HAP-1 (cell line): ENCODE data around the gene PCBD2.
"Not testable (repeated sequence)": the region's sequence is repeated elsewhere in the genome, so short reads cannot be mapped to it uniquely, and the experiment has no call there.

ENCODE experiments used
- DNase-seq, 2 experiments: peaks; one replicate each; pipeline ENCODE4 v3.0.0-alpha.2; 2016 to 2020; ENCODE audit warnings: low spot score in 2 of 2
- H3K27me3 ChIP-seq: fragments of 250-450 bp; sonication (Bioruptor Pico); 2 replicates; pipeline ENCODE4 v1.5.1; 2020; ENCODE audit warnings: low read depth, mild to moderate bottlenecking, moderate library complexity
- H3K36me3 ChIP-seq: fragments of 250-450 bp; sonication (Bioruptor Pico); replicated peaks from 2 replicates; pipeline ENCODE4 v1.5.1; 2020; ENCODE audit warnings: mild to moderate bottlenecking
- H3K4me1 ChIP-seq: fragments of 250-450 bp; sonication (Bioruptor Pico); 2 replicates; pipeline ENCODE4 v1.5.1; 2020; ENCODE audit warnings: mild to moderate bottlenecking
- H3K4me3 ChIP-seq: fragments of 250-450 bp; sonication (Bioruptor Pico); 2 replicates; pipeline ENCODE4 v1.5.1; 2020; ENCODE audit warnings: mild to moderate bottlenecking, moderate library complexity
- H3K9me3 ChIP-seq: fragments of 250-450 bp; sonication (Bioruptor Pico); 2 replicates; pipeline ENCODE4 v1.5.1; 2020; ENCODE audit warnings: mild to moderate bottlenecking, moderate library complexity
- in situ Hi-C: fragments of 300-500 bp; cut with MboI; formaldehyde crosslinking; loops from 3 replicates; pipeline ENCODE4 v1.14.3; 2020; ENCODE audit warnings: low sequenced_read_pairs, inconsistent platforms, mixed read lengths

The PCBD2 gene

GRCh38 chr5:134982230-134982629, 77.3 kb downstream of the PCBD2 start:
- Histone ChIP-seq H3K27me3 (no peaks in the 10 kb centered on the region), H3K9me3 (no peaks in the 10 kb centered on the region; the same call in none of the 2 replicates), H3K4me3 (no peak overlapping the region), H3K36me3 (no peaks in the 10 kb centered on the region), H3K4me1 (no peaks in the 10 kb centered on the region)
- DNase-seq: no peak
- in situ Hi-C loops: no loop called here

- Histone ChIP-seq H3K9me3 (no peaks in the 10 kb centered on the region), H3K4me1 (no peaks in the 10 kb centered on the region), H3K27me3 (0 out of 2 replicates have a peak, but pooled peaks cover 1% of the 10 kb centered on the region), H3K36me3 (no peaks in the 10 kb centered on the region), H3K4me3 (no peak overlapping the region)
- DNase-seq: no peak
- in situ Hi-C loops: no loop called here
Measured at GRCh38 chr5:134989266-134989830, 84.4 kb downstream of the PCBD2 start.

- H3K4me1 ChIP-seq, in situ Hi-C loops, H3K9me3 ChIP-seq, H3K36me3 ChIP-seq, DNase-seq, H3K27me3 ChIP-seq, H3K4me3 ChIP-seq: not testable (repeated sequence)
Measured at GRCh38 chr5:134990183-134990582, 85.3 kb downstream of the PCBD2 start.

GRCh38 chr5:134992148-134992547, 87.2 kb downstream of the PCBD2 start:
- Histone ChIP-seq H3K4me1 (no peaks in the 10 kb centered on the region), H3K9me3 (no peaks in the 10 kb centered on the region), H3K36me3 (no peaks in the 10 kb centered on the region), H3K27me3 (0 out of 2 replicates have a peak, but pooled peaks cover 3% of the 10 kb centered on the region), H3K4me3 (no peak overlapping the region)
- DNase-seq: no peak
- in situ Hi-C loops: no loop called here

GRCh38 chr5:134993161-134993560, 88.2 kb downstream of the PCBD2 start:
- Histone ChIP-seq H3K4me3 (no peak overlapping the region), H3K27me3 (0 out of 2 replicates have a peak, but pooled peaks cover 3% of the 10 kb centered on the region), H3K4me1 (no peaks in the 10 kb centered on the region), H3K9me3 (no peaks in the 10 kb centered on the region), H3K36me3 (no peaks in the 10 kb centered on the region)
- DNase-seq: no peak
- in situ Hi-C loops: no loop called here

- DNase-seq: no peak
Measured at GRCh38 chr5:134994560-134995156, 89.7 kb downstream of the PCBD2 start.

GRCh38 chr5:134995850-134996402, 91.0 kb downstream of the PCBD2 start:
- DNase-seq: no peak
- Histone ChIP-seq H3K36me3 (no peaks in the 10 kb centered on the region), H3K4me1 (no peaks in the 10 kb centered on the region), H3K9me3 (no peaks in the 10 kb centered on the region), H3K27me3 (0 out of 2 replicates have a peak, but pooled peaks cover 3% of the 10 kb centered on the region), H3K4me3 (no peak overlapping the region)
- in situ Hi-C loops: no loop called here

More at GRCh38 chr5:134994560-134995156, 89.7 kb downstream of the PCBD2 start:
- in situ Hi-C loops: no loop called here
- H3K27me3 ChIP-seq: 0 out of 2 replicates have a peak, but pooled peaks cover 3% of the 10 kb centered on the region
- H3K4me1 ChIP-seq: no peaks in the 10 kb centered on the region
- H3K9me3 ChIP-seq: no peaks in the 10 kb centered on the region
- H3K36me3 ChIP-seq: no peaks in the 10 kb centered on the region
- H3K4me3 ChIP-seq: no peak overlapping the region

- Histone ChIP-seq H3K27me3 (0 out of 2 replicates have a peak, but pooled peaks cover 3% of the 10 kb centered on the region), H3K4me3 (no peak overlapping the region), H3K9me3 (no peaks in the 10 kb centered on the region), H3K36me3 (no peaks in the 10 kb centered on the region), H3K4me1 (no peaks in the 10 kb centered on the region)
- in situ Hi-C loops: no loop called here
- DNase-seq: no peak
Measured at GRCh38 chr5:134997015-134997414, 92.1 kb downstream of the PCBD2 start.

GRCh38 chr5:134998068-134998467, 93.1 kb downstream of the PCBD2 start:
- H3K4me3 ChIP-seq, H3K36me3 ChIP-seq, in situ Hi-C loops, H3K4me1 ChIP-seq, H3K27me3 ChIP-seq, DNase-seq, H3K9me3 ChIP-seq: not testable (repeated sequence)

- DNase-seq: no peak
- Histone ChIP-seq H3K4me1 (no peaks in the 10 kb centered on the region), H3K4me3 (no peak overlapping the region), H3K9me3 (no peaks in the 10 kb centered on the region), H3K36me3 (no peaks in the 10 kb centered on the region), H3K27me3 (no peaks in the 10 kb centered on the region)
- in situ Hi-C loops: no loop called here
Measured at GRCh38 chr5:135004376-135004775, 99.4 kb downstream of the PCBD2 start.

GRCh38 chr5:135005076-135005475, 100.1 kb downstream of the PCBD2 start:
- H3K9me3 ChIP-seq: no peaks in the 10 kb centered on the region
- no peak for DNase-seq
- no peak overlapping the region for H3K4me3 ChIP-seq
- no peaks in the 10 kb centered on the region for H3K27me3 ChIP-seq
- H3K4me1 ChIP-seq: no peaks in the 10 kb centered on the region
- in situ Hi-C loops: no loop called here
- no peaks in the 10 kb centered on the region for H3K36me3 ChIP-seq

- Histone ChIP-seq H3K27me3 (no peaks in the 10 kb centered on the region), H3K9me3 (no peaks in the 10 kb centered on the region), H3K36me3 (no peaks in the 10 kb centered on the region), H3K4me1 (no peaks in the 10 kb centered on the region), H3K4me3 (no peak overlapping the region)
- DNase-seq: no peak
- in situ Hi-C loops: no loop called here
Measured at GRCh38 chr5:135007305-135007704, 102.4 kb downstream of the PCBD2 start.

GRCh38 chr5:135007749-135008363, 102.9 kb downstream of the PCBD2 start:
- H3K27me3 ChIP-seq: no peaks in the 10 kb centered on the region
- H3K4me3 ChIP-seq: no peak overlapping the region
- H3K4me1 ChIP-seq: no peaks in the 10 kb centered on the region
- in situ Hi-C loops: no loop called here
- H3K36me3 ChIP-seq: no peaks in the 10 kb centered on the region
- no peaks in the 10 kb centered on the region for H3K9me3 ChIP-seq
- no peak for DNase-seq

- no peak for DNase-seq
- H3K36me3 ChIP-seq: no peaks in the 10 kb centered on the region
- in situ Hi-C loops: no loop called here
- no peaks in the 10 kb centered on the region for H3K9me3 ChIP-seq
- no peak overlapping the region for H3K4me3 ChIP-seq
- no peaks in the 10 kb centered on the region for H3K4me1 ChIP-seq
- no peaks in the 10 kb centered on the region for H3K27me3 ChIP-seq
Measured at GRCh38 chr5:135008556-135008955, 103.6 kb downstream of the PCBD2 start.
